Right lobe of liver (tissue), 4 donors: ENCODE data around the gene TUBG1.

Experiments used
- POLR2A ChIP-seq: fragments of 450-650 bp; IDR thresholded peaks from one replicate; pipeline ENCODE4 v1.6.1; 2017; ENCODE audit warnings: antibody characterized with exemption, mild to moderate bottlenecking
- TF ChIP-seq, protein P1 (sequence below), 4 donors: fragments of 200-600 bp in 3 of 4; fragments of 450-650 bp in 1 of 4; IDR thresholded peaks; one replicate each; pipeline versions ENCODE4 v1.5.1 to v1.8.0; 2016 to 2022; ENCODE audit warnings: antibody characterized with exemption in 4 of 4, mild to moderate bottlenecking in 2 of 4
- donor health status: DM: no; HTN: no; CAD: no.
- donor health status: DM: no; HTN: no; CAD: no.
- donor health status: DM: no; HTN: yes; CAD: no.

DNA sequence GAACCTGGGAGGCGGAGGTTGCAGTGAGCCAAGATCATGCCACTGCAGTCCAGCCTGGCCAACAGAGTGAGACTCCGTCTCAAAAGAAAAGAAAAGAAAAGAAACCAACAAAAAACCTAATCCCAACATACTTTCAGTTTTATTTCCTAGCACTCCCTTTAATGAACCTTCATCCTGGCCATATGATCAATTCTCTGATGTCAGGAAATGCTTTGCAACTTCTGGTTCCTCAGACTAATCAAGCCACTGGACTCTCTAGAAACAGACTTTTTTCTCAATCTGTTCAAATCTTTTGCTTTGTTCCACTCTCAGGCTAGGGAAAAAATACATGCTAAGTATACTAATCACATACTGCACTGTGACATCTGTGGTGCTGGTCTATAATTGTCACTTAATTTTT, 18.6 kb upstream of the TUBG1 start:
- TF ChIP-seq, protein P1, sequence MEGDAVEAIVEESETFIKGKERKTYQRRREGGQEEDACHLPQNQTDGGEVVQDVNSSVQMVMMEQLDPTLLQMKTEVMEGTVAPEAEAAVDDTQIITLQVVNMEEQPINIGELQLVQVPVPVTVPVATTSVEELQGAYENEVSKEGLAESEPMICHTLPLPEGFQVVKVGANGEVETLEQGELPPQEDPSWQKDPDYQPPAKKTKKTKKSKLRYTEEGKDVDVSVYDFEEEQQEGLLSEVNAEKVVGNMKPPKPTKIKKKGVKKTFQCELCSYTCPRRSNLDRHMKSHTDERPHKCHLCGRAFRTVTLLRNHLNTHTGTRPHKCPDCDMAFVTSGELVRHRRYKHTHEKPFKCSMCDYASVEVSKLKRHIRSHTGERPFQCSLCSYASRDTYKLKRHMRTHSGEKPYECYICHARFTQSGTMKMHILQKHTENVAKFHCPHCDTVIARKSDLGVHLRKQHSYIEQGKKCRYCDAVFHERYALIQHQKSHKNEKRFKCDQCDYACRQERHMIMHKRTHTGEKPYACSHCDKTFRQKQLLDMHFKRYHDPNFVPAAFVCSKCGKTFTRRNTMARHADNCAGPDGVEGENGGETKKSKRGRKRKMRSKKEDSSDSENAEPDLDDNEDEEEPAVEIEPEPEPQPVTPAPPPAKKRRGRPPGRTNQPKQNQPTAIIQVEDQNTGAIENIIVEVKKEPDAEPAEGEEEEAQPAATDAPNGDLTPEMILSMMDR (IDR thresholded peaks at IDR 0.05) = no peak
- TF ChIP-seq POLR2A = no peak
